K562 (cell line): ENCODE results near the gene FUT2. TPM values are rescaled to one million over a fixed set of nuclear protein-coding genes. Genes with fewer than 3 reads are reported as not detected.

Experiments used
- CREM ChIP-seq: IDR thresholded peaks from 2 replicates; pipeline ENCODE4 v1.6.1; 2014; ENCODE audit warnings: antibody characterized with exemption, low read depth
- CTBP1 ChIP-seq: fragments of 450-650 bp; IDR thresholded peaks from 2 replicates; pipeline ENCODE4 v1.6.1; 2016; ENCODE audit warnings: borderline replicate concordance
- EWSR1 ChIP-seq: fragments of 450-650 bp; IDR thresholded peaks from 2 replicates; pipeline ENCODE4 v1.6.1; 2018; ENCODE audit warnings: borderline replicate concordance, mild to moderate bottlenecking, low read depth, moderate library complexity; ENCODE audit not compliant: partially characterized antibody
- HDAC2 ChIP-seq: fragments of 450-650 bp; IDR thresholded peaks from 2 replicates; pipeline ENCODE4 v1.6.1; 2016; ENCODE audit warnings: mild to moderate bottlenecking
- HLTF ChIP-seq: fragments of 450-650 bp; IDR thresholded peaks from 2 replicates; pipeline ENCODE4 v1.6.1; 2016
- POLR2AphosphoS5 ChIP-seq: IDR thresholded peaks from 2 replicates; pipeline ENCODE4 v1.6.1; 2011; ENCODE audit warnings: mild to moderate bottlenecking, low read depth, low read length, moderate library complexity; ENCODE audit not compliant: control insufficient read depth, insufficient read depth
- RERE ChIP-seq: sonication (generic); formaldehyde crosslinking; IDR thresholded peaks from 2 replicates; pipeline ENCODE4 v1.8.0; 2023; ENCODE audit warnings: missing genetic modification reagents, mild to moderate bottlenecking, borderline replicate concordance
- polyA plus RNA-seq, 8 experiments: library from polyadenylated mRNA; depleted of rRNA in 4 of 8; stranded (reverse) in 5 of 8; unstranded in 3 of 8; fragments of >200 nt; fragmentation: Nextera tagmentation in 2 of 8; fragmentation: Illumina TruSeq in 1 of 8; extraction: Ambion mirVana in 2 of 8; extraction: Trizol in 1 of 8; gene quantifications; 2 replicates each; pipeline versions ENCODE4 v1.2.1 to v1.2.3, GENCODE V29; 2011 to 2014; ENCODE audit warnings: inconsistent platforms in 1 of 8, missing spikeins in 1 of 8
- total RNA-seq, 7 experiments: library from RNA; depleted of rRNA in 6 of 7; stranded (reverse); fragments of >200 nt in 6 of 7; fragmentation: Illumina TruSeq in 2 of 7; extraction: Trizol in 2 of 7; gene quantifications; 2 replicates each; pipeline versions ENCODE4 v1.2.1 to v1.2.3, GENCODE V29; 2011 to 2021; ENCODE audit warnings: low replicate concordance in 1 of 7
- TF ChIP-seq, protein P1 (sequence below): fragments of 450-650 bp; IDR thresholded peaks from one replicate; pipeline ENCODE4 v1.6.1; 2018; ENCODE audit warnings: mild to moderate bottlenecking, moderate library complexity; ENCODE audit not compliant: partially characterized antibody
- TF ChIP-seq, protein P2 (sequence below): fragments of 250-450 bp; sonication (Bioruptor Pico); IDR thresholded peaks from 2 replicates; pipeline ENCODE4 v1.5.0; 2021; ENCODE audit warnings: mild to moderate bottlenecking, moderate library complexity
- TF ChIP-seq, protein P3 (sequence below): fragments of 250-450 bp; sonication (Bioruptor Pico); IDR thresholded peaks from 2 replicates; pipeline ENCODE4 v1.4.0; 2020; ENCODE audit warnings: mild to moderate bottlenecking, moderate library complexity, borderline replicate concordance

The FUT2 gene
- total and polyA plus RNA-seq, 9 of the 15 experiments (the other 6 are each of a cell fraction or from before 2014, with no cell fraction given), result 0.03 to 0.04 TPM; not detected in 7

DNA sequence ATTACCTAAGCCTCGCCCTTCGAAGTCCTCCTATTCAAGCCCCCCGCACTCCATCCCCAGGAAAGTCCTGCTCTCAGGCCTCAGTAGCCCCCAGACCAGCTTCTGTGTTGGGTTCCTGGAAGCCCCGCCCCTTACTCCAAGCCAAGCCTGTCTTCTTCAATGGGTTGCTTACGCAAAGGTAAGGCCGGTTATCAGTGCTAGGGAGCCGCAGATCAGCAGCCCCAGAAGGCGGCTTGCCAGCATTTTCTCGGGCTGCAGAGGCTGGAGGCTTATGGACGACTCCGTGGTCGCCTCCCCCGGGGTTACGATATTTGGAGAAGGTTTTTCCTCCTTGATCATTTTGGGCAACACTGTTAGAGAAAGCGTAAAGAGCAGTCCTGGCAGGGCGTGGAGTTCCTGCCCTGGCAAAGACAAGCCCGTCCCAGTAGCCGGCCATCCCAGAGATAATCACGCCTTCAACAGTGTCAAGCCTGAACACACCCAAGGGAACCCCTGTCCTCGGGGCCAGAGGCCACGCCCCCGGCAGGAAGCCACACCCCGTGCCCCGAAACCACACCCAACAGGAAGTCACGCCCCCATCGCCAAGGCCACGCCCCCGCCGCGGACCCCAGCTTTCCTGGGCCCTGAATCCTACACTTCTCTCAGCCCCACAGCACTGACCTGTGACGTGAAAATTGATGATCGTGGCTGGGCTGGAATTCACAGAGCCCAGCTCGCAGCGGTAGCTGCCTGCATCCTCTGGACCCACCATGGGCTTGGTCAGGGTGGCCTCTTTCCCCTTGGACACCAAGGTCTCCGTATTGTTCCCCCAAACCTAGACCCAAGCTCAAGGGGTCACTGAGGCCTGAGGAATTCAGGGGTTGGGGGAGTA lies 45.6 kb downstream of the FUT2 start (continued):
- TF ChIP-seq EWSR1 (no peak), HDAC2 (0 out of 2 replicates have a peak, but pooled peaks have one; percentile 45), HLTF (no peak), POLR2AphosphoS5 (no peak), CTBP1 (peak; percentile 60), RERE (CRISPR knock-in tag) (no peak), CREM (peak; percentile 25; the same call in 1 of the 2 replicates)
- TF ChIP-seq, protein P1, sequence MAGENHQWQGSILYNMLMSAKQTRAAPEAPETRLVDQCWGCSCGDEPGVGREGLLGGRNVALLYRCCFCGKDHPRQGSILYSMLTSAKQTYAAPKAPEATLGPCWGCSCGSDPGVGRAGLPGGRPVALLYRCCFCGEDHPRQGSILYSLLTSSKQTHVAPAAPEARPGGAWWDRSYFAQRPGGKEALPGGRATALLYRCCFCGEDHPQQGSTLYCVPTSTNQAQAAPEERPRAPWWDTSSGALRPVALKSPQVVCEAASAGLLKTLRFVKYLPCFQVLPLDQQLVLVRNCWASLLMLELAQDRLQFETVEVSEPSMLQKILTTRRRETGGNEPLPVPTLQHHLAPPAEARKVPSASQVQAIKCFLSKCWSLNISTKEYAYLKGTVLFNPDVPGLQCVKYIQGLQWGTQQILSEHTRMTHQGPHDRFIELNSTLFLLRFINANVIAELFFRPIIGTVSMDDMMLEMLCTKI, result no peak
- TF ChIP-seq, protein P2, sequence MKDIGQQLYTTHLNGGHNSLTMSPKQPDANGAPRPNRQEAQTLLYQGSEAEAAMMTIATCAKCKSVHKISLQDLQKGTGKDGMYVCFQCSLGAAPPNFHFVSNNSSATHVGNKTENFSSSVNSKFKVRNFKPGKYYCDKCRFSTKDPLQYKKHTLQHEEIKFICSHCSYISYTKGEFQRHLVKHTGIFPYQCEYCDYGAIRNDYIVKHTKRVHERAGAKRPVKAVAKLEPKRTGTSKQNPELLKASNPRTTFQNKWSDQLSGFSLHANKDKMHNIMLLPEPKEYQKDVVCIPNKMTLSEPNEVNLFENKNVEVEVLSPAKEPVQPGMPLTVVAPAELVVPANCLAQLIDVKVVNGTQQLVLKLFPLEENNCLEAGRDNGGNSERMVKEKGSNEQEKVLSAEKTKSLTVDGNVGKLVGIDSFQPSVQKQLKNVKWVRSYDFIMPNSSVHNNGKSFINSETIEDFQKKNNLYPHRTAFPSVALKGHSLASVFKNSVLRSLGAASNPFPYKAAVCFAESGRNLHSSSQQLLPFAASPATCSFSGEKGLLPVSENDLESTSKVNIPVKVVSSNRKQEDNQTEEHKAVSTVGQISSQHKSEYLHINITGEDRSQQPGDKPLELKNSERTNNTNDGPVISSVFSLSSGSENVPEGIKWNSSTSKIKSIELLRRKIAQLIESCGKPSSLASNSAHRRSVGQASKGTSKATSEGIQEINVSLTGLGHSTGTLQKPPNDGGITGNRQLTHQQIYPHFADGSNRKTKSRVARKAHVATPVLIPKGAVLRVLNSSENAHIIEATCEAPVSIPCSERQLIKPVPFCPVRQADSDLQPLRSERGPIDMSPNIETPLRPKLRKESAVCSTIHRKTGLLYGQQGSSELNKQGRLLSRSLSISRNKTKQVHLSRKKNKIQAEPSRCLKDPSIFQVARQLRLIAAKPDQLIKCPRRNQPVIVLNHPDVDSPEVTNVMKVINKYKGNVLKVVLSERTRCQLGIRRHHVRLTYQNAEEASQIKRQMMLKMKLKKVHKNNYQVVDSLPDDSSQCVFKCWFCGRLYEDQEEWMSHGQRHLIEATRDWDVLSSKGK, result no peak
- TF ChIP-seq, protein P3, sequence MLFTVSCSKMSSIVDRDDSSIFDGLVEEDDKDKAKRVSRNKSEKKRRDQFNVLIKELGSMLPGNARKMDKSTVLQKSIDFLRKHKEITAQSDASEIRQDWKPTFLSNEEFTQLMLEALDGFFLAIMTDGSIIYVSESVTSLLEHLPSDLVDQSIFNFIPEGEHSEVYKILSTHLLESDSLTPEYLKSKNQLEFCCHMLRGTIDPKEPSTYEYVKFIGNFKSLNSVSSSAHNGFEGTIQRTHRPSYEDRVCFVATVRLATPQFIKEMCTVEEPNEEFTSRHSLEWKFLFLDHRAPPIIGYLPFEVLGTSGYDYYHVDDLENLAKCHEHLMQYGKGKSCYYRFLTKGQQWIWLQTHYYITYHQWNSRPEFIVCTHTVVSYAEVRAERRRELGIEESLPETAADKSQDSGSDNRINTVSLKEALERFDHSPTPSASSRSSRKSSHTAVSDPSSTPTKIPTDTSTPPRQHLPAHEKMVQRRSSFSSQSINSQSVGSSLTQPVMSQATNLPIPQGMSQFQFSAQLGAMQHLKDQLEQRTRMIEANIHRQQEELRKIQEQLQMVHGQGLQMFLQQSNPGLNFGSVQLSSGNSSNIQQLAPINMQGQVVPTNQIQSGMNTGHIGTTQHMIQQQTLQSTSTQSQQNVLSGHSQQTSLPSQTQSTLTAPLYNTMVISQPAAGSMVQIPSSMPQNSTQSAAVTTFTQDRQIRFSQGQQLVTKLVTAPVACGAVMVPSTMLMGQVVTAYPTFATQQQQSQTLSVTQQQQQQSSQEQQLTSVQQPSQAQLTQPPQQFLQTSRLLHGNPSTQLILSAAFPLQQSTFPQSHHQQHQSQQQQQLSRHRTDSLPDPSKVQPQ (CRISPR knock-in tag), result no peak
